WTC11 (cell line): Measurements from ENCODE around the gene ZNF264. TPM values are rescaled to one million over a fixed set of nuclear protein-coding genes. Genes with fewer than 3 reads are reported as not detected.

Source experiments
- ATAC-seq: fragments of 200-7000 bp; cut with Tn5 transposase; 2 replicates; pipeline ENCODE4 v1.10.0; 2021; ENCODE audit warnings: mild to moderate bottlenecking, moderate library complexity
- CTCF ChIA-PET: fragments of 300-600 bp; sonication (Branson Sonifier 250); formaldehyde crosslinking; loops from one replicate; lab custom pipeline; 2021; ENCODE audit warnings: antibody characterized with exemption; lab: Charles Lee
- POLR2A ChIA-PET: fragments of 350-600 bp; sonication (Branson Sonifier 250); formaldehyde crosslinking; loops from one replicate; lab custom pipeline; 2021; ENCODE audit warnings: antibody characterized with exemption; lab: Charles Lee
- DNase-seq: peaks from one replicate; pipeline ENCODE4 v3.0.0; 2021; ENCODE audit warnings: low spot score
- H3K27ac Mint-ChIP-seq: 2 replicates; pipeline ENCODE4 v1.8.0; 2021; ENCODE audit warnings: mixed read lengths
- H3K27me3 Mint-ChIP-seq: 2 replicates; pipeline ENCODE4 v1.8.0; 2021; ENCODE audit warnings: low read depth, mild to moderate bottlenecking, moderate library complexity, mixed read lengths
- H3K36me3 Mint-ChIP-seq: 2 replicates; pipeline ENCODE4 v1.8.0; 2021; ENCODE audit warnings: mixed read lengths
- H3K4me1 Mint-ChIP-seq: 2 replicates; pipeline ENCODE4 v1.8.0; 2022; ENCODE audit warnings: mixed read lengths
- H3K4me3 Mint-ChIP-seq: 2 replicates; pipeline ENCODE4 v1.8.0; 2021; ENCODE audit warnings: mild to moderate bottlenecking, moderate library complexity, mixed read lengths
- H3K9me3 Mint-ChIP-seq: 2 replicates; pipeline ENCODE4 v1.8.0; 2021; ENCODE audit warnings: mixed read lengths
- ATF1 ChIP-seq: sonication (generic); formaldehyde crosslinking; IDR thresholded peaks from 2 replicates; pipeline ENCODE4 v1.8.1; 2023; ENCODE audit warnings: mild to moderate bottlenecking, moderate library complexity, missing genetic modification reagents
- CREB1 ChIP-seq: sonication (generic); formaldehyde crosslinking; IDR thresholded peaks from 2 replicates; pipeline ENCODE4 v1.8.0; 2023; ENCODE audit warnings: mild to moderate bottlenecking, missing genetic modification reagents
- E2F4 ChIP-seq: sonication (generic); formaldehyde crosslinking; IDR thresholded peaks from 2 replicates; pipeline ENCODE4 v1.8.1; 2022; ENCODE audit warnings: low read depth, mild to moderate bottlenecking, moderate library complexity, missing genetic modification reagents, borderline replicate concordance
- ELF4 ChIP-seq: sonication (generic); formaldehyde crosslinking; IDR thresholded peaks from 2 replicates; pipeline ENCODE4 v1.8.1; 2022; ENCODE audit warnings: low read depth, mild to moderate bottlenecking, moderate library complexity, missing genetic modification reagents
- EMX1 ChIP-seq: fragments of 250-450 bp; sonication (Bioruptor Pico); IDR thresholded peaks from 2 replicates; pipeline ENCODE4 v1.8.0; 2021; ENCODE audit warnings: mild to moderate bottlenecking
- GRHL2 ChIP-seq: fragments of 250-450 bp; sonication (Bioruptor Pico); IDR thresholded peaks from 2 replicates; pipeline ENCODE4 v1.8.0; 2022; ENCODE audit warnings: mild to moderate bottlenecking, moderate library complexity; ENCODE audit not compliant: insufficient replicate concordance, severe bottlenecking
- HMGXB4 ChIP-seq: sonication (generic); formaldehyde crosslinking; IDR thresholded peaks from 2 replicates; pipeline ENCODE4 v1.8.1; 2023; ENCODE audit warnings: mild to moderate bottlenecking, moderate library complexity, missing genetic modification reagents
- MAX ChIP-seq: sonication (generic); formaldehyde crosslinking; IDR thresholded peaks from 2 replicates; pipeline ENCODE4 v1.8.0; 2022; ENCODE audit warnings: mild to moderate bottlenecking, missing genetic modification reagents
- MYBL2 ChIP-seq: sonication (generic); formaldehyde crosslinking; IDR thresholded peaks from 2 replicates; pipeline ENCODE4 v1.8.1; 2023; ENCODE audit warnings: mild to moderate bottlenecking, moderate library complexity, missing genetic modification reagents
- NFYB ChIP-seq: sonication (generic); formaldehyde crosslinking; conservative IDR thresholded peaks from 2 replicates; pipeline ENCODE4 v1.8.0; 2022; ENCODE audit warnings: low read depth, missing genetic modification reagents
- NR1H2 ChIP-seq: sonication (generic); formaldehyde crosslinking; IDR thresholded peaks from 2 replicates; pipeline ENCODE4 v1.9.0; 2021; ENCODE audit warnings: mild to moderate bottlenecking, moderate library complexity, missing genetic modification reagents
- PRDM15 ChIP-seq: sonication (generic); formaldehyde crosslinking; IDR thresholded peaks from 2 replicates; pipeline ENCODE4 v1.8.0; 2022; ENCODE audit warnings: missing genetic modification reagents
- PREB ChIP-seq: sonication (generic); formaldehyde crosslinking; IDR thresholded peaks from 2 replicates; pipeline ENCODE4 v1.8.1; 2022; ENCODE audit warnings: mild to moderate bottlenecking, missing genetic modification reagents, moderate library complexity, borderline replicate concordance
- SMAD3 ChIP-seq: sonication (generic); formaldehyde crosslinking; IDR thresholded peaks from 2 replicates; pipeline ENCODE4 v1.8.0; 2022; ENCODE audit warnings: missing genetic modification reagents, mild to moderate bottlenecking, borderline replicate concordance
- SMAD4 ChIP-seq: sonication (generic); formaldehyde crosslinking; IDR thresholded peaks from 2 replicates; pipeline ENCODE4 v1.8.0; 2022; ENCODE audit warnings: mild to moderate bottlenecking, missing genetic modification reagents
- SP1 ChIP-seq: sonication (generic); formaldehyde crosslinking; conservative IDR thresholded peaks from 2 replicates; pipeline ENCODE4 v1.8.1; 2022; ENCODE audit warnings: missing genetic modification reagents
- TCF7 ChIP-seq: sonication (generic); formaldehyde crosslinking; IDR thresholded peaks from 2 replicates; pipeline ENCODE4 v1.8.0; 2022; ENCODE audit warnings: mild to moderate bottlenecking, low read depth, missing genetic modification reagents, moderate library complexity
- USF1 ChIP-seq: sonication (generic); formaldehyde crosslinking; IDR thresholded peaks from 2 replicates; pipeline ENCODE4 v1.8.0; 2022; ENCODE audit warnings: mild to moderate bottlenecking, missing genetic modification reagents
- USF2 ChIP-seq: sonication (generic); formaldehyde crosslinking; IDR thresholded peaks from 2 replicates; pipeline ENCODE4 v1.8.1; 2023; ENCODE audit warnings: mild to moderate bottlenecking, missing genetic modification reagents, moderate library complexity
- ZNF263 ChIP-seq: sonication (generic); formaldehyde crosslinking; IDR thresholded peaks from 2 replicates; pipeline ENCODE4 v1.8.1; 2022; ENCODE audit warnings: low read depth, mild to moderate bottlenecking, moderate library complexity, missing genetic modification reagents
- ZNF423 ChIP-seq: fragments of 250-450 bp; sonication (Bioruptor Pico); IDR thresholded peaks from 2 replicates; pipeline ENCODE4 v2.1.2; 2022; ENCODE audit warnings: mild to moderate bottlenecking, moderate library complexity
- ZNF671 ChIP-seq: fragments of 250-450 bp; sonication (Bioruptor Pico); IDR thresholded peaks from 2 replicates; pipeline ENCODE4 v1.8.0; 2021; ENCODE audit warnings: mild to moderate bottlenecking
- total RNA-seq: library from RNA; stranded (reverse); gene quantifications from 3 replicates; pipeline ENCODE4 v1.2.3, GENCODE V29; 2021

Gene ZNF264
- total RNA-seq, 1 experiment from 2014 or later = 27.0 TPM

- Mint-ChIP-seq H3K4me3 (no peak overlapping the region), H3K36me3 (peaks cover 50% of the 10 kb centered on the region), H3K9me3 (peaks cover 60% of the 10 kb centered on the region), H3K27ac (no peak overlapping the region), H3K4me1 (no peaks in the 10 kb centered on the region), H3K27me3 (peaks cover 15% of the 10 kb centered on the region)
- TF ChIP-seq ZNF423 = no peak
- TF ChIP-seq ELF4 (CRISPR knock-in tag) = no peak
- TF ChIP-seq HMGXB4 (CRISPR knock-in tag) = no peak
- TF ChIP-seq USF1 = no peak
- TF ChIP-seq SP1 = no peak
- no peak for TF ChIP-seq E2F4
- TF ChIP-seq EMX1 (CRISPR knock-in tag) = no peak
- no peak for TF ChIP-seq TCF7 (CRISPR knock-in tag)
- TF ChIP-seq ATF1 (CRISPR knock-in tag) = no peak
- TF ChIP-seq SMAD4 (CRISPR knock-in tag) = no peak
- CTCF ChIA-PET = no interaction called here
- no peak for DNase-seq
- POLR2A ChIA-PET = interaction anchor here (0.7 kb wide), 1 partner anchor 55 kb away, joined by 3 read pairs; no protein-coding TSS in a partner anchor
- no peak for ATAC-seq
Measured at GRCh38 chr19:57141699-57142098, 49.6 kb upstream of the ZNF264 start.

- TF ChIP-seq GRHL2 (CRISPR knock-in tag) = no peak
- no peak for TF ChIP-seq CREB1 (CRISPR knock-in tag)
- no peak for TF ChIP-seq PRDM15 (CRISPR knock-in tag)
- no peak for TF ChIP-seq PREB (CRISPR knock-in tag)
- TF ChIP-seq HMGXB4 (CRISPR knock-in tag) = no peak
- TF ChIP-seq USF2 (CRISPR knock-in tag) = no peak
- no peak for TF ChIP-seq MAX
- TF ChIP-seq ZNF671 (CRISPR knock-in tag) = no peak
- no peak for TF ChIP-seq EMX1 (CRISPR knock-in tag)
- TF ChIP-seq NR1H2 (CRISPR knock-in tag) = no peak
- TF ChIP-seq E2F4 = no peak
- no peak for TF ChIP-seq NFYB (CRISPR knock-in tag)
- no peak for TF ChIP-seq ZNF263
- TF ChIP-seq MYBL2 (CRISPR knock-in tag) = no peak
- TF ChIP-seq SMAD3 = no peak
- TF ChIP-seq, all 79 proteins: peak for 0
- H3K36me3 Mint-ChIP-seq = peaks cover 55% of the 10 kb centered on the region
- POLR2A ChIA-PET = no interaction called here
- no peak overlapping the region for H3K27ac Mint-ChIP-seq
- no peaks in the 10 kb centered on the region for H3K4me1 Mint-ChIP-seq
- ATAC-seq (no peak), DNase-seq (no peak)
- H3K4me3 Mint-ChIP-seq = no peak overlapping the region
- CTCF ChIA-PET = no interaction called here
- peaks cover 60% of the 10 kb centered on the region for H3K9me3 Mint-ChIP-seq
- H3K27me3 Mint-ChIP-seq = peaks cover 14% of the 10 kb centered on the region
Measured at GRCh38 chr19:57152921-57153320, 38.4 kb upstream of the ZNF264 start.
